Kidney (tissue), 14 donors: ENCODE results near the gene KCNH5. TPM values are rescaled to one million over a fixed set of nuclear protein-coding genes. Genes with fewer than 3 reads are reported as not detected.

Experiments
- DNase-seq, 5 donors: peaks; one replicate each; pipeline ENCODE4 v3.0.0-alpha.2; 2013 to 2020
- FAIRE-seq: peaks from 2 replicates; lab custom pipeline; 2012; peaks lifted over from hg19 to GRCh38; lab: Jason Lieb, UNC
- H3K27ac ChIP-seq, 2 donors: one replicate each; pipeline ENCODE4 v1.7.0; 2013; ENCODE audit warnings: low read depth in 2 of 2, low read length in 2 of 2, inconsistent platforms in 1 of 2
- H3K27me3 ChIP-seq: one replicate; pipeline ENCODE4 v1.7.1; 2013; ENCODE audit warnings: low read length, inconsistent platforms; ENCODE audit not compliant: control insufficient read depth, insufficient read depth
- H3K36me3 ChIP-seq, 3 donors: one replicate each; pipeline versions ENCODE4 v1.7.0 to v1.7.1; 2013; ENCODE audit warnings: low read length in 3 of 3, control low read depth in 1 of 3, inconsistent platforms in 1 of 3; ENCODE audit not compliant: insufficient read depth in 3 of 3, control insufficient read depth in 2 of 3
- H3K4me1 ChIP-seq, 3 donors: one replicate each; pipeline versions ENCODE4 v1.7.0 to v1.7.1; 2013; ENCODE audit warnings: low read length in 3 of 3, inconsistent platforms in 1 of 3, low read depth in 1 of 3; ENCODE audit not compliant: control insufficient read depth in 2 of 3, insufficient read depth in 2 of 3
- H3K4me3 ChIP-seq, 3 donors: one replicate each; pipeline versions ENCODE4 v1.7.0 to v1.8.1; 2013; ENCODE audit warnings: low read length in 3 of 3, control low read depth in 1 of 3, inconsistent platforms in 1 of 3
- H3K9ac ChIP-seq, 3 donors: one replicate each; pipeline versions ENCODE4 v1.7.0 to v1.7.1; 2013; ENCODE audit warnings: low read length in 3 of 3, control low read depth in 1 of 3, inconsistent platforms in 1 of 3
- H3K9me3 ChIP-seq, 3 donors: one replicate each; pipeline versions ENCODE4 v1.7.0 to v1.7.1; 2013; ENCODE audit warnings: low read length in 3 of 3, control low read depth in 1 of 3, inconsistent platforms in 1 of 3; ENCODE audit not compliant: control insufficient read depth in 2 of 3, insufficient read depth in 1 of 3
- intact Hi-C: fragments of 100-400 bp; cut with DNase I; formaldehyde crosslinking; loops from one replicate; pipeline ENCODE4 v1.11.1; 2022
- polyA plus RNA-seq: library from polyadenylated mRNA; stranded (reverse); fragments of 350-450 nt; fragmentation: Illumina TruSeq; extraction: RNeasy Lipid Tissue Mini Kit (QIAGEN cat#74804); gene quantifications from one replicate; pipeline ENCODE4 v1.2.3, GENCODE V29; 2014; ENCODE audit warnings: low read depth, low replicate concordance; ENCODE audit not compliant: insufficient read depth
- total RNA-seq: library from RNA; stranded (reverse); fragmentation: NEBNext Ultra II Directional; extraction: Animal tissue kit (Norgen Biotek cat#: 25700); gene quantifications from one replicate; pipeline ENCODE4 v1.2.1, GENCODE V29; 2021
- TF ChIP-seq, protein P1 (sequence below): IDR thresholded peaks from 3 replicates; pipeline ENCODE4 v1.5.1; 2012; ENCODE audit warnings: mild to moderate bottlenecking, moderate library complexity, borderline replicate concordance; ENCODE audit not compliant: insufficient read depth; ENCODE audit errors: extremely low read depth
- donor health status: control.
- donor health status: control.
- donor health status: control.
- donor health status: control.
- donor health status: control.
- donor health status: DM: yes; HTN: yes; CAD: no.
- donor health status: Normal renal cell carcinoma (clear cell type).

KCNH5 gene
- total and polyA plus RNA-seq, 2 donors from 2014 or later, result not detected

DNA sequence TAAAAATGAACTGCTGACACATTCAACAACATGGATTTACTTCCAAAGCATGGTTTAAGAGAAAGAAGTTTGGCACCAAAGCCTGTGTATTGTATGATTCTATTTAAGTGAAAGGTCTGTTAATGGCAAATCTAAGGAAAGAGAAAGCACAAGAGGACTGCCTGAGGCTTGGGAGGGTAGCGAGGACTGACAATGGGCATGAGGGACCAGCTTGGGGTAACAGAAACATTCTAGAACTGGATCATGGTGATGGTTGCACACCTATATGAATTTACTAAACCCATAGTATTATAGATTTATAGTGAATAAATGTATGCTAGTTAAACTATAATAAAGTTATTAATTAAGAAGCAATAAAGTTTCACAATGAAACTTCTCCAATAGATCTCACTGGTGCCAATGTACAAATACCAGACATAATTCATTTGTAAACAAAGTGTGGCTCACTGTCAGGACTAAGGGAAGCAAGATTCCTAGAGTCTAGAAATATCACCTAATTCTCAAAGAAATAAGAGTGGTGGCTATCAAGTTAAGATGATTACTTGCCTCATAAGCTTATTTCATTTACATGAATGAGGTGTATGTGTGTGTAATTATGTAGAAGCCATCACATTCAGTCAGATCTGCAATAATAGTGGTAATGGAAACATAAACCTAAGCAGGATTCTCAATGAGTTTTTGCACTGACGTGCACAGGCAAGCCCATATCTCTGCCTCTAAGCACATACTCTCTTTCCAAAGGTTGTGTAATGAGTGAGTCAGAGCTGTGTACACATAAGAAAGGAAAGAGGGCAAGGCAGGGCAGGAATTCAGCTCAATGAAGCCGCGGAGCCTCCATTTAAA, 353.4 kb downstream of the KCNH5 start:
- Histone ChIP-seq H3K9ac (no peak overlapping the region), H3K27ac (no peak overlapping the region), H3K36me3 (no peaks in the 10 kb centered on the region), H3K27me3 (no peaks in the 10 kb centered on the region), H3K9me3 (peaks cover 0 to 6% (median 0%) of the 10 kb centered on the region in 3 donors), H3K4me3 (no peak overlapping the region), H3K4me1 (no peaks in the 10 kb centered on the region)
- no peak for DNase-seq
- FAIRE-seq, result no peak
- intact Hi-C loops, result no loop called here
- TF ChIP-seq, protein P1, sequence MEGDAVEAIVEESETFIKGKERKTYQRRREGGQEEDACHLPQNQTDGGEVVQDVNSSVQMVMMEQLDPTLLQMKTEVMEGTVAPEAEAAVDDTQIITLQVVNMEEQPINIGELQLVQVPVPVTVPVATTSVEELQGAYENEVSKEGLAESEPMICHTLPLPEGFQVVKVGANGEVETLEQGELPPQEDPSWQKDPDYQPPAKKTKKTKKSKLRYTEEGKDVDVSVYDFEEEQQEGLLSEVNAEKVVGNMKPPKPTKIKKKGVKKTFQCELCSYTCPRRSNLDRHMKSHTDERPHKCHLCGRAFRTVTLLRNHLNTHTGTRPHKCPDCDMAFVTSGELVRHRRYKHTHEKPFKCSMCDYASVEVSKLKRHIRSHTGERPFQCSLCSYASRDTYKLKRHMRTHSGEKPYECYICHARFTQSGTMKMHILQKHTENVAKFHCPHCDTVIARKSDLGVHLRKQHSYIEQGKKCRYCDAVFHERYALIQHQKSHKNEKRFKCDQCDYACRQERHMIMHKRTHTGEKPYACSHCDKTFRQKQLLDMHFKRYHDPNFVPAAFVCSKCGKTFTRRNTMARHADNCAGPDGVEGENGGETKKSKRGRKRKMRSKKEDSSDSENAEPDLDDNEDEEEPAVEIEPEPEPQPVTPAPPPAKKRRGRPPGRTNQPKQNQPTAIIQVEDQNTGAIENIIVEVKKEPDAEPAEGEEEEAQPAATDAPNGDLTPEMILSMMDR, result no peak

DNA sequence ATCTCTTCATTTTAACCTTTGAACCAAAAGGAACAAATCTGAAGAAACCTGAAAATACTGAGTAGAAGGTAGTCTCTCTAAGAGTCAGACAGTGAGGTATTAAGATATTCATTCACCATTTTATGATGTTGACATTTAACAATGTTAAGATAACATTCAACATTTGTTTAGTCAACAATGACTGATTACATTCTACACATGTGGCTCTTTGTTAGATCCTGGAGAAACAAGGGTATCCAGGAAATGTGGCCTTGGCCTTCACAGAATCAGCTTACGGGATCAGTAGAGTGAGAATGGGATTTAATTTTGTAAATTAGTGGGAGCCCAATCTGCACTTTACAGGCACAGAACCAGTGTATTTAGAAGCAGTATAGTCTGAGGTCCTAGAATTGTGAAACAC, 355.5 kb downstream of the KCNH5 start:
- TF ChIP-seq, protein P1, result no peak
- FAIRE-seq, result no peak
- no peaks in the 10 kb centered on the region for H3K4me1 ChIP-seq
- H3K4me3 ChIP-seq, result no peak overlapping the region
- no peak overlapping the region for H3K9ac ChIP-seq
- intact Hi-C loops, result no loop called here
- no peak for DNase-seq
- peaks cover 0 to 6% (median 0%) of the 10 kb centered on the region in 3 donors for H3K9me3 ChIP-seq
- no peak overlapping the region for H3K27ac ChIP-seq
- no peaks in the 10 kb centered on the region for H3K27me3 ChIP-seq
- H3K36me3 ChIP-seq, result no peaks in the 10 kb centered on the region

DNA sequence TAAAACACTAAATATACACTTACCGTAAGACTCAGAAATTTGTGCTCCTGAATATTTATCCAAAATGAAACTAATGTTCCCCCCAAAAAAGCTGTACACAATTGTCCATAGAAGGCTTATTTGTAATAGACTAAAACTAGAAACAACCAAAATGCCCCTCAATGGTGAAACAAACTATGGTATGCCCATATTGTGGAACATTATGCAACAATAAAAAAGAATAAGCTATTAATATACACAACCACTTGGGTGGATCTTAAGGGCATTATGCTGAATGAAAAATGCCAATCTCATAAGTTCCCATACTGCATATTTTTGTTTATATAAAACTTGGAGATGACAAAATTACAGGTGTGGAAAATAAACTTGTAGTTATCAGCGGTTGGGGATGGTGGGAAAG, 357.4 kb downstream of the KCNH5 start:
- Histone ChIP-seq H3K27me3 (no peaks in the 10 kb centered on the region), H3K4me1 (no peaks in the 10 kb centered on the region), H3K36me3 (no peaks in the 10 kb centered on the region), H3K9ac (no peak overlapping the region), H3K9me3 (peaks cover 0 to 6% (median 0%) of the 10 kb centered on the region in 3 donors), H3K4me3 (no peak overlapping the region), H3K27ac (no peak overlapping the region)
- intact Hi-C loops, result no loop called here
- TF ChIP-seq, protein P1, result no peak
- DNase-seq, result no peak
- FAIRE-seq, result no peak
